Kasumi-1 (cell line): Measurements from ENCODE around the gene SPINT1.
"Not testable (repeated sequence)": the region's sequence is repeated elsewhere in the genome, so short reads cannot be mapped to it uniquely, and the experiment has no call there.

Experiments
- DNase-seq, 2 experiments: peaks; one replicate each; lab custom pipeline; 2025; lab: John Stamatoyannopoulos, UW

SPINT1 gene

GRCh38 chr15:40858706-40859105 lies 14.9 kb downstream of the SPINT1 start:
- no peak for DNase-seq

DNA sequence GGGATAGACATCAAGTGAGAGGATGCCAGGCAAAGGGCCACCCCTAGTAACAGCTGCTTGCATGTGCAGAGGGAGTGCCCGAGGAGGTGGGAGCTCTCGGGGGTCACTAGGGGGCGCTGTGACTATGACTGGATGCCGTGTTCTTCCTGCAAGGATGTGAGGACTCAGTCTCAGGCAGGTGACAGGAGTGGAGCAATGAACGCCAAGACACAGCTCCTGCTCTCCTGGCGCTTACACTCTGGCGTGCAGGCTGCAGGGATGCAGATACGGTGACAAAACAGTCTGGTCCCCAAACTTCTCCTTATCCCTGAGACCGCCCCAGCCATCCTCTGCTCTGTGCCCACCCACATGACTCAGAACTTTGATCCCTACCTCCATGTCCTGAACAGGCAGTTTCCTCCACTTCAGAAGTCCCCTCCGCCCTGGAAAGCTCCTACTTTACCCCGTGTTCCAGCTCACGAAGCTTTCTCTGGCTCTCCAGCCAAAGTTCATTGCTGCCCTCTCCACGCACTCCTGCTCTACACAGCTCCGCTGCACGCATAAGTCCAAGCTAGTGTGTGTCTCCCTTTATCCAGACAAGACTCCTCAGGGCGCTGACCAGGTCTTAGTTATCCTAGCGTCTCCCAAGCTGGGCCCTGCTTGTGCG lies 15.5 kb downstream of the SPINT1 start:
- peak; percentile 37 to 57 for DNase-seq

GRCh38 chr15:40861147-40861546 lies 17.3 kb downstream of the SPINT1 start:
- DNase-seq, result not testable (repeated sequence)

DNA sequence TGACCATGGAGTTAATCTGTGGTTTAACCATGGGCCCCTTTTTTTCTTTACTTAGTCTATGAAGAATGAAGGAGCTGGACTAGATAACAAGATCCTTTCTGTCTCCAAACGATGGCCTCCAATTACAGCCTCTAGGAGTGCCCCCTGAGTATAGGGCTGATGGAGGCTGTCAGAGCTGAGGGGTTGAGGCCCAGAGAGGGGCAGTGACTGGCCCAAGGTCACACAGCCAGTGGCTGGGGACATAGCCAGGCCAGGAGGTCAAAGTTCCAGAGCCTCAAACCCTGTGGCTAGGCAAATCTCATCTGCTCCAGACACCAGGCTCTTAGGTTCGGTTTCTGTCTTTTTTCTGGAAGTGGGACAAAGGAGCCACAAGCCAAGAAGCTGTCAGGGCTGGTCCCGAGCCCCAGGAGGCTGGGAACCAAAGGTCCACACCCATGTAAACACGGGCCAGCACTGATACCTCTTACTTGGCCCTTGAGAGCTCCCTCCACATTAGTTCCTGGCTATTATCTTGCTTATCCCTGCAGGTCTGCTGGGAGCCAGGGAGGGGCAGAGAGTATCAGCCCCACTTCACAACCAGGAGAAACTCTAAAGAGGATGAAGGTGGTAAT lies 19.9 kb downstream of the SPINT1 start:
- no peak for DNase-seq

- DNase-seq, result no peak
Measured at GRCh38 chr15:40867199-40867598, 23.4 kb downstream of the SPINT1 start.

GRCh38 chr15:40869686-40870085 lies 25.8 kb downstream of the SPINT1 start:
- DNase-seq, result no peak

DNA sequence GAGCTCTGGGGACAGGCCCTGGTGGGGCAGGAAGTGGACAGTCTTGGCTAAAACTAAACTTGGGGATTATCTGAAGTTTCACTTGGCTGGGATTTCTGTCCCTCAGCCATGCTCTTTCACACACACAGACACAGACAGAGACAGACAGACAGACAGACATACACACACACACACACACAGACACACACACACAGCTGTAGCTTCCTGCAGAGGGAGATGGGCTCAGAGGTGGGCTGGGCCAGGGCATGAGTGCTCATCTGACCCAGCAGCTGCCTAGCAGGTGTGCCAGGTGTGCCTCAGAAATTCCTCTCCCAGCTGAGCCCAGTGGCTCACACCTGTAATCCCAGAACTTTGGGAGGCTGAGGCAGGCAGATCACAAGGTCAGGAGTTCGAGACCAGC lies 26.9 kb downstream of the SPINT1 start:
- no peak for DNase-seq

DNA sequence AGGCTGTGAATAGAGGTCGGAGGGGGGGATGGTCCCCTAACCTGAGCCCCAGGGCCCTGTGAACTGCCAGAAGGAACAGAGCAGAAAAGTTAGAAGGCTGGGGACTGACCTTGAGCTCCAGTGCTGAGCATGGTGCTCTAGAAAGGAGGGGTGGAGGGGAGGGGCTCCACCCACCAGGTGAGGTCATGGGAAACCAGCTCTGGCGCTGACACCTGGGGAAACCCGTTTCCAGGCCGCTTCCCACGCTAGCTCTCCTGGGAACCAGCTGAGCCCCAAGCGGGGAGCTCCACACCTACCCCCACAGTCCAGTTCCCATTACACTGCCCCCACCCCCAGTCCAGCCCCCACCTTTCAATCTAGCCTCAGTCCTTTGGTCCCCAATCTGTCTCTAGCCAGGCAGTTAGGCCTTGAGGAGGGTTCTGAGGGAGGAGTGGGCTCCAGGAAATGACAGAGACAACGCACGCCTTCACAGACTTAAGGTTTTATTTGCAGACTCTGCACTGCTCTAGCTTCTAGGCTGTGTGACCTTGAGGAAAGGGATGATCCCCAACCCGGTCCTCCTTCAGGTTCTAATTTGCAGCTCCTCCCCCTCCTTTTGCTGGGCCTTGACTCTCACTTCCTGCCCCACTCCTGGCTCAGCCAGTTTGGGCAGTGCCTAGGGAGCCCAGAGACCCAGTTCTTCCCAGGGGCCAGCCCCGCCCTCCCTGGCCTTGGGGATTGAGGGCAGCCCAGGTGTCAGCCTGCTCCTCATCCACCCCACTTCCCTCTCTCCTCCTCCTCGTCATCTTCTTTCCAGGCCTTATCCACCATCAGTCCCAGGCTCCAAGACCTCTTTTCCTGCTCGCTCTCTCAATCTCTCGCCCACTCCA lies 28.1 kb downstream of the SPINT1 start:
- no peak for DNase-seq

DNA sequence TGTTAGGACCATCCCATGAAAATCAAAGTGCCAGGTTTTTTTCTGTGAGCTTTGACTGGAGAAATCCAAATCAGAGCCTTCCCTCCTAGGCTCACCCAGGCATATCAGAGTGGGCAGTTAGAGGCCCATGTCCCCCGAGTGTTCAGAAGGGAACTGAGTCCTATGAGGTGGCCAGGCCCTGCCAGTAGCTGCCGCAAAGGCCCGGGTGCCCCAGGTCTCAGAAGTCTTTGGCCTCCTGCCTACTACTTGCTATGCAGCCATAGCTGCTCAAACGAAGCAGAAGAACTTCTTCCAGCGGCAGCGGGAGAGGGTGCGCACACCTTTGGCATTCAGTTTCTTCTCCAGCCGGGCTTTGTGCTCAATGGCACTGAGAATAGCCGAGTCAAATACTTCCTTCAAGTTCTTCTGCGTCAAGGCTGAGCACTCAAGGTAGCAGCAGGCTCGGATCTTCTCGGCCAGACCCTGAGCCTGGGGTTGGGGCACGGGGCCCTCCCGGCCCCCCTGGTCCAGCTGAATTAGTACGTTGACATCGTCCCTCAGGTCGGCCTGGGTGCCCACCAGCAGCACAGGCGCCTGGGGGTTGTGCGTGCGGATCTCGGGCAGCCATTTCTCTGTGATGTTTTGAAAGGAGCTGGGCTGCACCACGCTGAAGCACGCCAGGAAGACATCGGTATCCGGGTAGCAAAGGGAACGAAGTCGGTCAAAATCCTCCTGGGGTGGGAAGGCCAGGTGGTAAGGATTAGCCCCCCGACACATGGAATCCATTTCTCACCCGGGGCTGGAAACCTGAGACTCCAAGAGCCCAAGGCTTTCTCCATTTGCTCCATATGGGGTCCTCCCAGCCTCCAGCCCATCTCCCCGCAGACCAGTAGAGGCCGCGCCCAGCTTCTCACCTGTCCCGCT lies 29.2 kb downstream of the SPINT1 start:
- no peak for DNase-seq

GRCh38 chr15:40873694-40874561 lies 30.1 kb downstream of the SPINT1 start, which contains the start of gene RHOV:
Gene RHOV (minus strand): TSS chr15:40874234. CDS start chr15:40874139, 95 bp downstream.
- peak; percentile 49 to 60 for DNase-seq

DNA sequence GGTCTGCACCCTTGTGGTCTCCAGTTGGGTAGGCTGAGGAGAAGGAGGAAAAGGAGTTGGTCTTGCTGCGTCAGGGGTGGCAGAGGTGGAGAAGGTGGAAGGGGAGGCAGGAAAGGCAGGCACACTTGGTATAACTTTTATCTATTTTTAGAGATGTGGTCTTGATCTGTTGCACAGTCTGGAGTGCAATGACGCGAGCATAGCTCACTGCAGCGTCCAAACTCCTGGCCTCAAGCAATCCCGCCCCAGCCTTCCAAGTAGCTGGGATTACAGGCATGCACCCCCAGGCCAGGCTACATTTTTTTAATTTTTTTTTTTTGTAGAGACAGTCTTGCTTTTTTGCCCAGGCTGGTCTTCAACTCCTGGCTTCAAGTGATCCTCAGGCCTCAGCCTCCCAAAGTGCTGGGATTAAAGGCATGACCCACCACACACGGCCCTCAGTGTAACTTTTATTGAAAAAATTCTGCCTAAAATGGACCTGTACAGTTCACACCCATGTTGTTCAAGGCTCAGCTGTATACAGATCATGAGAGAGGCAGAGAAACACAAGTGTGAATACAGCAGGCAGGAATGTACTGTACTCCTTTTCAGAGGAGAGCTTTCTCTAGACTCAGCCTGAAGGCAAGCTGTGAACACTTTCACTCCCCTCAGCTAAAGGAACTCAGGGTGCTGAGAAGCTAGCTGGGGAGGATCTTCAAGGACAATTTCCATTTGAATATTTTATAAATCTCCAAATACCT lies 32.3 kb downstream of the SPINT1 start:
- DNase-seq, result no peak

- no peak for DNase-seq
Measured at GRCh38 chr15:40877694-40878093, 33.8 kb downstream of the SPINT1 start.

DNA sequence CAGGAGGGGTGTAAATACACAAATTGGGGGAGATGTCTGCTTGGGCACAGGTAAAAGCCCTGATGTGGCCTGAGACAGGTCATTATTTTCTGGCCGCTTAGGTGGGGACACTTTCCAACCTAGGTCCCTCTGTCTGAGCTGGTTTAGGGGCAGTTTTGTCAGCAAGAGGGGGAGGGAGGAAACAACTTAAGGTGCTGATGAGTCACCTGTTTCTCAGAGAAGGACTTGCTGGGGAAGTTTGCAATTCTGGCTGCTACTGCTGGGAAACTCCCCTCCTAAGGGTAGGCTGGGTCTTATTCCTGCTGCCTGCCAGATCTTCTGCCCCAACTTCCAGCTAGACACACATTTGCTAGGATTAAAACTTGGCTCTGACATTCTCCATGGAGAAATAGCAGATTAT lies 34.9 kb downstream of the SPINT1 start:
- DNase-seq, result no peak

DNA sequence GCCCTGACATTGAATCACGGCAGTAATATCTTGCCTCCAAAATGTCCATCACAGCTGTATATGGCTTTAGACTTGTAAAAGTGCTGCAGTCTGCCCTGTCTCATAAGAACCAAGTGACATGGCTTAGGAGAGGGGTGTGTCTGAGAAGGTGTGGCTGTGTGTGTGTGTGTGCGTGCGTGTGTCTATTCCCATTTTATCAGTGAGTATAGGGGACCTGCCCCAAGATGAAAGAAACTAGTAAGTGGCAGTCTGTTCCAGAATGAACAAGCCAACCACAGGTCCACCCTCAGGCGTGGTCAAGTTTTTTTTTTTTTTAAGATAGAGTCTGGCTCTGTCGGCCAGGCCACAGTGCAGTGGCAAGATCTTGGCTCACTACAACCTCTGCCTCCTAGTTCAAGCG lies 35.8 kb downstream of the SPINT1 start:
- no peak for DNase-seq

GRCh38 chr15:40881351-40881750 lies 37.5 kb downstream of the SPINT1 start:
- no peak for DNase-seq

GRCh38 chr15:40886586-40886985 lies 42.7 kb downstream of the SPINT1 start:
- no peak for DNase-seq

- DNase-seq, result no peak
Measured at GRCh38 chr15:40889112-40889511, 45.3 kb downstream of the SPINT1 start.

DNA sequence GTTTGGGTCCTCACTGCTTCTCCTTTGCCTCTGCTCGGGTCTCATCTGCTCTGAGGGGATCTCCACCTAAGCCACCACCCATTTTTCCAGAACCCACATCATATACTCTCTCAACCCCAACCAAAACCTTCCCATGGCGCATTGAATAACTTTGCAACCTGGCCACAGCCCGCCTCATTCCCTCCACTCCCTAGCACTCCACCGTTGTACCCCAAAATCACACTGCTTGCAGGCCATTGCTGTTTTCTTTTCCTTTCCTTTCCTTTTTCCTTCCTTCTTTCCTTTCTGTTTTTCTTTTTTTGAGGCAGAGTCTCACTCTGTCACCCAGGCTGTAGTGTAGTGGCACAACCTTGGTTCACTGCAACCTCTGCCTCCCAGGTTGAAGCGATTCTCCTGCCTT lies 47.3 kb downstream of the SPINT1 start:
- no peak for DNase-seq

- DNase-seq, result peak; percentile 14 to 48
Measured at GRCh38 chr15:40891810-40892446, 48.1 kb downstream of the SPINT1 start.
